ENCODE measurements around the gene HSPA1B.
"Not testable (repeated sequence)": the region's sequence is repeated elsewhere in the genome, so short reads cannot be mapped to it uniquely, and the experiment has no call there.

Gene HSPA1B

DNA sequence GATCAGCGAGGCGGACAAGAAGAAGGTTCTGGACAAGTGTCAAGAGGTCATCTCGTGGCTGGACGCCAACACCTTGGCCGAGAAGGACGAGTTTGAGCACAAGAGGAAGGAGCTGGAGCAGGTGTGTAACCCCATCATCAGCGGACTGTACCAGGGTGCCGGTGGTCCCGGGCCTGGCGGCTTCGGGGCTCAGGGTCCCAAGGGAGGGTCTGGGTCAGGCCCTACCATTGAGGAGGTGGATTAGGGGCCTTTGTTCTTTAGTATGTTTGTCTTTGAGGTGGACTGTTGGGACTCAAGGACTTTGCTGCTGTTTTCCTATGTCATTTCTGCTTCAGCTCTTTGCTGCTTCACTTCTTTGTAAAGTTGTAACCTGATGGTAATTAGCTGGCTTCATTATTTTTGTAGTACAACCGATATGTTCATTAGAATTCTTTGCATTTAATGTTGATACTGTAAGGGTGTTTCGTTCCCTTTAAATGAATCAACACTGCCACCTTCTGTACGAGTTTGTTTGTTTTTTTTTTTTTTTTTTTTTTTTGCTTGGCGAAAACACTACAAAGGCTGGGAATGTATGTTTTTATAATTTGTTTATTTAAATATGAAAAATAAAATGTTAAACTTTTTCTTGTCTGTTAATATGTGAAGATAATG, 2.2 kb downstream of the HSPA1B start:
- peak; percentile 64 for DNase-seq

GRCh38 chr6:31830886-31831335, 3.4 kb downstream of the HSPA1B start:
- DNase-seq, result no peak

DNA sequence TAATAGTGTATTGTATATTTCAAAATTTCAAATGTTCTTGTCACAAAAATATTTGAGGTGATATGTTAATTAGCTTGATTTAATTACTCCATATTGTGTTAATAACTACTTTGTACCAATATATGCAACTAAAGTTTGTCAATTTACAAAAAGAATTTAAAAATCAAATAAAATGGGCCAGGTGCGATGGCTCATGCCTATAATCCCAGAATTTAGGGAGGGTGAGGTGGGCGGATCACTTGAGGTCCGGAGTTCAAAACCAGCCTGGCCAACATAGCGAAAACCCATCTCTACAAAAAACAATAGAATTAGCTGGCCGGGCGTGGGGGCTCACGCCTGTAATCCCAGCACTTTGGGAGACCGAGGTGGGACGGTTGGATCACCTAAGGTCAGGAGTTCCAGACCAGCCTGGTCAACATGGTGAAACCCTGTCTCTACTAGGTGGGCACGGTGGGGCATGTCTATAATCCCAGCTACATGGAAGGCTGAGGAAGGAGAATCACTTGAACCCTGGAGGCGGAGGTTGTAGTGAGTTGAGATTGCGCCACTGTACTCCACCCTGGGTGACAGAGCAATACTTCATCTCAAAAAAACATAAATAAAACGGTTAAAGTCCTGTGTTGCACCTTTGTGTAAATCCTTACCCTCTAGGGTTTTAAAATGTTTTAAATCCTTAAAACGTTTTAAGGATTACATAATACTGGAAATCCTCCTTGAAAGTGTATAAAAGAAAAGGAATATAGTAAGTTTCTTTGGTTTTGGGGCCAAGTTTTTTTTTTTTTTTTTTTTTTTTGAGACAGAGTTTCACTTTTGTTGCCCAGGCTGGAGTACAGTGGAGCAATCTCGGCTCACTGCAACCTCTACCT, 4.0 kb downstream of the HSPA1B start:
- no peak for DNase-seq

GRCh38 chr6:31834367-31835250, 7.1 kb downstream of the HSPA1B start:
- peak; percentile 97 for DNase-seq

- no peak for DNase-seq
These were observed 8.5 kb downstream of the HSPA1B start for GRCh38 chr6:31836047-31836473.

DNA sequence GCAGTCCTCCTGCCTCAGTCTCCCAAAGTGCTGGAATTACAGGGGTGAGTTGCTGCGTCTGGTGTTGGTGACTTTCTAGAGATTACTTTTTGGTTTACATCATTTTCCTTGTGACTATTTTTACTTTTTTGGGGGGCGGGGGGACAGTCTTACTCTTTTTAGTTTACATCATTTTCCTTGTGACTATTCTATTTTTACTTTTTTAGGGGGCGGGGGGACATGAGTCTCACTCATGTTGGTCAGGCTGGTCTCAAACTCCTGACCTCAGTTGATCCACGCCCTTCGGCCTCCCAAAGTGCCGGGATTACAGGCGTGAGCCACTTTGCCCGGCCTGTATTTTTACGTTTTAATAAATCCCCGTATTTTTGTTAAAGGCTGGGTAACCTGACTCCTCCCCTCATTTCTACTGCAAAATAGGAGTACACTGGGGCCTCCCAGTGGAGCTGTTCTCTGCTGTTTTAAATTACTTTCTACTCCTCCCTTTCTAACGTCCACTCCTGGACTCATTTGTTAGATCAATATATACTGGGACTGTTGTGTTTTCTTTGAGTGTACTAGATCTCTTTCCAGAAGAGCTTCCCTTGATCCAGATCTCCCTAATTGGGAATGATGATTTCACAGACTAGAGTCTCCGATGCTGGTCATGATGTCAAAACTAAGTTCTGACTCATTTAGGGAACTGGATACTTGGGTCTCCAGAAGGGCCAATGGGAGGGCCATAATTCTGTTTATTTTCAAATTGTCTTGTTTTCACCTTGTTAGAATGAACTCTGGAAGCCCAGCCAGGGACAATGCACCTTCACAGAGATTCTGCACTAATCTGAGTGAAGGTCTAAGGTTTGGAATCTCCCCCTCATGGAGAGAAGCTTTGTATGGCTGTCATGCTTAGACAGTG, 9.2 kb downstream of the HSPA1B start:
- DNase-seq, result no peak

GRCh38 chr6:31837369-31838113, 10.0 kb downstream of the HSPA1B start:
- no peak for DNase-seq

DNA sequence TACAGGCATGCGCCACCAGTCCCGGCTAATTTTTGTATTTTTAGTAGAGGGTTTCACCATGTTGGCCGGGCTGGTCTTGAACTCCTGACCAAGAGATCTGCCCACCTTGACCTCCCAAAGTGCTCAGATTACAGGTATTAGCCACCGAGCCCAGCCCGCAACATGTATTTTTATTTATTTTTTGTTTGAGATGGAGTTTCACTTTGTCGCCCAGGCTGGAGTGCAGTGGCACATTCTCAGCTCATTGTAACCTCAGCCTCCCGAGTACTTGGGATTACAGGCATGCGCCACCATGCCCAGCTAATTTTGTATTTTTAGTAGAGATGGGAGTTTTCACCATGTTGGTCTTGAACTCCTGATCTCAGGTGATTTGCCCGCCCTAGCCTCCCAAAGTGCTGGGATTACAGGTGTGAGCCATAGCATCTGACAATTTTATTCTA, 10.6 kb downstream of the HSPA1B start:
- not testable (repeated sequence) for DNase-seq

- no peak for DNase-seq
These were observed 11.4 kb downstream of the HSPA1B start for GRCh38 chr6:31838968-31839367.

DNA sequence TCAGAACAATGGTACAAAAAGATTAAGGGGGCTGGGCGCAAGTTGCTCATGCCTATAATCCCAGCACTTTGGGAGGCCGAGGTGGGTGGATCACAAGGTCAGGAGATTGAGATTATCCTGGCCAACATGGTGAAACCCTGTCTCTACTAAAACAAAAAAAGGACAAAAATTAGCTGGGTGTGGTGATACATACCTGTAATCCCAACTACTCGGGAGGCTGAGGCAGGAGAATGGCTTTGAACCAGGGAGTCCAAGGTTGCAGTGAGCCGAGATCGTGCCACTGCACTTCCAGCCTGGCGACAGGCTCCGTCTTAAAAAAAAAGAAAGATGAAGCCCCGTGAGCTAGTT, 12.2 kb downstream of the HSPA1B start:
- DNase-seq, result not testable (repeated sequence)

- DNase-seq, result peak; percentile 33
These were observed 14.5 kb downstream of the HSPA1B start for GRCh38 chr6:31842053-31842452.

DNA sequence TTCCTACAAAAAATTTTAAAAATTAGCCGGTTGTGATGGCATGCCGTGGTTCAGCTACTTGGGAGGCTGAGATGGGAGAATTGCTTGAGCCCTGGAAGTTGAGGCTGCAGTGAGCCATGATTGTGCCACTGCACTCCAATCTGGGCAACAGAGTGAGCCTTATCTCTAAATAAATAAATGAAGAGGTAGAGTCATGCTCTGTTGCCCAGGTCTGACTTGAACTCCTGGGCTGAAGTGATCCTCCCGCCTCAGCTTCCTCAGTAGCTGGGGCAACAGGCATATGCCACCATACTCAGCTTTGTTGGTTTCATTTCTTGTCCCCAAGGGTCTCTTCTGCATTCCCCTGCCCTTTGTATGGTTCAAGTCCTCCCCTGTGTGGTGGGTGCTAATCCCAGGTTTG, 17.0 kb downstream of the HSPA1B start:
- no peak for DNase-seq

GRCh38 chr6:31847276-31847978, 19.9 kb downstream of the HSPA1B start:
- no peak for DNase-seq

GRCh38 chr6:31850765-31851484, 23.4 kb downstream of the HSPA1B start:
- no peak for DNase-seq

GRCh38 chr6:31851485-31851832, 23.9 kb downstream of the HSPA1B start:
- DNase-seq, result no peak

GRCh38 chr6:31851980-31852718, 24.6 kb downstream of the HSPA1B start:
- not testable (repeated sequence) for DNase-seq

DNA sequence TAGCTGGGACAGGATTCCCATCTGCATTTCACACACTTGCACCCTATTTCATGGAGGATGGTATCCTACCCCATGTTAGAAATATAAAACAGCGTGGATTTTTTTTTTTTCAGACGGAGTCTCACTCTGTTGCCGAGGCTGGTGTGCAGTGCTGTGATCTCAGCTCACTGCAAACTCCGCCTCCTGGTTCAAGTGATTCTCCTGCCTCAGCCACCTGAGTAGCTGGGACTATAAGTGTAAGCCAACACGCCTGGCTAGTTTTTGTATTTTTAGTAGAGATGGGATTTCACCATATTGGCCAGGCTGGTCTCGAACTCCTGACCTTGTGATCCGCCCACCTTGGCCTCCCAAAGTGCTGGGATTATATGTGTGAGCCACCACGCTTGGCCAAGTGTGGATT, 30.2 kb downstream of the HSPA1B start:
- not testable (repeated sequence) for DNase-seq

GRCh38 chr6:31858707-31859106, 31.2 kb downstream of the HSPA1B start:
- no peak for DNase-seq

DNA sequence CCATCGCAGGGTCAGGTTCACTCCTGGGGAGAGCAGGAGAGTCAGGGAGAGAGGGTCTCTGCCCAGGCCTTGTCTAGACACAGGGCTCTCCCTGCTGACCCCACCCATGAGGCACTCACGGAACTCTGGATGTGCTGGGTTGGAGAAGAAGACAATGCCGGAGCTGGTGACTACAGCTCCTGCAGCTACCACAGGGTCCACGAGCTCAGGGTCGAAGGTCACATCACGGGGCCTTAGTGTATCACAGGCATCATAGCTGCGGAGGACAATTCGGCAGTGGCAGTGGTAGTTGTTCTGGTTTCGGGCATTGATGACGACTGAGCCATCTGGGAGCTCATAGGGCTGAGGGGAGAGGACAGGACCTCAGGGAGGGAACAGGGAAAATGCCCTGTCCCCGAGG, 32.4 kb downstream of the HSPA1B start:
- no peak for DNase-seq
